ENCODE results near the gene LYL1. TPM values are rescaled to one million over a fixed set of nuclear protein-coding genes. Genes with fewer than 3 reads are reported as not detected.

The LYL1 gene
- total RNA-seq, 1 donor from 2014 or later: 27.2 TPM

- H3K9me3 ChIP-seq: no peaks in the 10 kb centered on the region
- peak overlapping the region; percentile 96 for H3K27ac ChIP-seq
- no peak for ATAC-seq
- peak overlapping the region; percentile 57 for H3K4me3 ChIP-seq
- intact Hi-C loops (cut with DNase I): no loop called here
- H3K4me1 ChIP-seq: peaks cover 86% of the 10 kb centered on the region
- DNase-seq: no peak
- H3K36me3 ChIP-seq: peaks cover 26% of the 10 kb centered on the region
- H3K27me3 ChIP-seq (ENCODE audit: low read depth): no peaks in the 10 kb centered on the region
- TF ChIP-seq, protein P1, sequence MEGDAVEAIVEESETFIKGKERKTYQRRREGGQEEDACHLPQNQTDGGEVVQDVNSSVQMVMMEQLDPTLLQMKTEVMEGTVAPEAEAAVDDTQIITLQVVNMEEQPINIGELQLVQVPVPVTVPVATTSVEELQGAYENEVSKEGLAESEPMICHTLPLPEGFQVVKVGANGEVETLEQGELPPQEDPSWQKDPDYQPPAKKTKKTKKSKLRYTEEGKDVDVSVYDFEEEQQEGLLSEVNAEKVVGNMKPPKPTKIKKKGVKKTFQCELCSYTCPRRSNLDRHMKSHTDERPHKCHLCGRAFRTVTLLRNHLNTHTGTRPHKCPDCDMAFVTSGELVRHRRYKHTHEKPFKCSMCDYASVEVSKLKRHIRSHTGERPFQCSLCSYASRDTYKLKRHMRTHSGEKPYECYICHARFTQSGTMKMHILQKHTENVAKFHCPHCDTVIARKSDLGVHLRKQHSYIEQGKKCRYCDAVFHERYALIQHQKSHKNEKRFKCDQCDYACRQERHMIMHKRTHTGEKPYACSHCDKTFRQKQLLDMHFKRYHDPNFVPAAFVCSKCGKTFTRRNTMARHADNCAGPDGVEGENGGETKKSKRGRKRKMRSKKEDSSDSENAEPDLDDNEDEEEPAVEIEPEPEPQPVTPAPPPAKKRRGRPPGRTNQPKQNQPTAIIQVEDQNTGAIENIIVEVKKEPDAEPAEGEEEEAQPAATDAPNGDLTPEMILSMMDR (IDR thresholded peaks at IDR 0.05): no peak
Observed at GRCh38 chr19:13094771-13095392, 7.8 kb downstream of the LYL1 start.

DNA sequence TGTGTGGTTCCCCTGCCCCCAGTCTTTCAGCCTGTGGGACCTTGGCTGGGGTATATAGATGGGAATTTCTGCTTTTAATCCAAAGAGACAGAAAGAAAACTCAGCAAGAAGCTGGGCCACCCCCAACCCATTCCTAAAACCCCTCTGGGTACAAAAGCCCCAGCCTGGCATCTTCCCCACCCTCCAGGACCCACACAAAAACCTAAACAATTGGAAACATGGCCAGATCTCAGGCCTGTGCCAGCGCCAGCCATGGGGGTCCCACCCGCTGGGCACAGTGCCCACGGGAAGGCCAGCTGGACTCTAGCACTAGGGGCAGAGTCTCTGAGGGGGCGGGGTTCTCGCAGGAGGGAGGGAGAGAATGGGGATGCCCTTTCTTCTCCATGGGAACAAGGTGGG, 8.6 kb downstream of the LYL1 start:
- peak overlapping the region; percentile 72 for H3K27ac ChIP-seq
- ATAC-seq: no peak
- TF ChIP-seq, protein P1 (IDR thresholded peaks at IDR 0.05): no peak
- H3K9me3 ChIP-seq: no peaks in the 10 kb centered on the region
- no peaks in the 10 kb centered on the region for H3K27me3 ChIP-seq (ENCODE audit: low read depth)
- H3K36me3 ChIP-seq: peaks cover 32% of the 10 kb centered on the region
- intact Hi-C loops (cut with DNase I): no loop called here
- H3K4me1 ChIP-seq: peaks cover 81% of the 10 kb centered on the region
- no peak for DNase-seq
- no peak overlapping the region for H3K4me3 ChIP-seq

DNA sequence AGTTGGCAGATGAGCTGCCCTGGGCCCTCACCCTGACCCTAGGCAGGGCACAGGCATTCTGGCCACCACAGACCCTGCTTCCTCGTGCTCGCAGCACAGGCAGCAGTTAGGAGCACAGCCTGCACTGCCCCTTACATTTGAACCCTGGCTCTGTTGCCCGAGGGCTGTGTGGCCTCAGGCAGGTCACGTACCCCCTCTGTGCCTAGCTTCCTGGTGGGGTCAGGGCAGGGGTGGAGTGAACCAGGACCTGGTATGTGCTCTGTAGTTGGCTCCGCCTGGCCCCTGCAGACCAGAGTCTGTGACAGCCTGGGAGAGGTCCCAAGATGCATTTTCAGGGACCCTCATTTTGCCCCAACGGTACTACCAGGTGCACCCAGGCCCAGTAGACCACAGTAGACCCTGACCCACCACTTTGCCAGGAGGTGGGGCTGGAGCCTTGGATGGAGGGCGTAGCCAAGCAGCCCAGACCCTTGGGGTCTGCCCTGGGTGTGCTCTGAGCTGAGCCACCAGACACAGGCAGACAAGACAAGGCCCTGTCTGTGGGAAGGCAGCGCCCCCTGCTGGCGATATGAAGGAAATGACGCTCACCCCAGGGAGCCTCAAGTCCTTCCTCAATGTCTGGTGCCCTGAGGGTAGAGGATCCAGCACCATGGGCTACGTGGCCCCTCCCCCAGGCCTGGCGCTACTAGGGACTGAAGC, 9.1 kb downstream of the LYL1 start:
- no peaks in the 10 kb centered on the region for H3K9me3 ChIP-seq
- TF ChIP-seq, protein P1 (IDR thresholded peaks at IDR 0.05): peak; percentile 94
- peak overlapping the region; percentile 72 for H3K27ac ChIP-seq
- H3K27me3 ChIP-seq (ENCODE audit: low read depth): no peaks in the 10 kb centered on the region
- peaks cover 75% of the 10 kb centered on the region for H3K4me1 ChIP-seq
- DNase-seq (peak; percentile 90), ATAC-seq (peak; percentile 75 to 77)
- H3K36me3 ChIP-seq: peaks cover 32% of the 10 kb centered on the region
- H3K4me3 ChIP-seq: no peak overlapping the region
- intact Hi-C loops (cut with DNase I): no loop called here

DNA sequence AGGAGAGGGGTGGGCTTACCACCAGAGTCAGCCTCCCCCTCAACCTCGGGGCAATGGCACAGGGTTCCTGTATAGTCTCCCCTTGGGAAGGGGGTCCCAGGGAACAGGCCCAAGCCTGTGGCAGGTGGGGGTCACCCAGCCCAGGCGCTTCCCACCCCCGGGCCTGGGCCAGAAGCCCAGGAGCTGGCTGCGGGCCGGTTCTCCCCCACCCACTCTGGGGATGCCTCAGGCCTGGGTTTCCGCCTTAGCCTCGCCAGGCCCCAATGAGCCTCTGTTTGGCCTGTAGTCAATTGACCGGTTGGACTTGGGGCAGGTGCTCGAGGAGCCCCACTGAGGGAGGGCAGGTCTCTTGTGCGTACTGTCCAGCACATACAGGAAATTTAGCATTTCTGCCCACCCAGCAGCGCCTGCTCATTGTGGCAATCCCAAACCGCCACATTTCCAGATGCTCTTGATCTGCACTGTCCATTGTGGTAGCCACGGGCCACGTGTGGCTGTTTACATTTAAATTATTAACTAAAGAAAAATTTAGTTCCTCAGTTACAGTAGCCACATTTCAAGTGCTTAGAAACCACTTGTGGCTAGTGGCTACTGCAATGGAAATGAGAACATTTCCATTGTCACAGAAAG, 9.9 kb downstream of the LYL1 start:
- Histone ChIP-seq H3K9me3 (no peaks in the 10 kb centered on the region), H3K4me3 (no peak overlapping the region), H3K36me3 (peaks cover 39% of the 10 kb centered on the region), H3K27me3 (ENCODE audit: low read depth) (no peaks in the 10 kb centered on the region), H3K4me1 (peaks cover 71% of the 10 kb centered on the region), H3K27ac (peak overlapping the region; percentile 72)
- no peak for DNase-seq
- TF ChIP-seq, protein P1 (IDR thresholded peaks at IDR 0.05): no peak
- no peak for ATAC-seq
- intact Hi-C loops (cut with DNase I): no loop called here

DNA sequence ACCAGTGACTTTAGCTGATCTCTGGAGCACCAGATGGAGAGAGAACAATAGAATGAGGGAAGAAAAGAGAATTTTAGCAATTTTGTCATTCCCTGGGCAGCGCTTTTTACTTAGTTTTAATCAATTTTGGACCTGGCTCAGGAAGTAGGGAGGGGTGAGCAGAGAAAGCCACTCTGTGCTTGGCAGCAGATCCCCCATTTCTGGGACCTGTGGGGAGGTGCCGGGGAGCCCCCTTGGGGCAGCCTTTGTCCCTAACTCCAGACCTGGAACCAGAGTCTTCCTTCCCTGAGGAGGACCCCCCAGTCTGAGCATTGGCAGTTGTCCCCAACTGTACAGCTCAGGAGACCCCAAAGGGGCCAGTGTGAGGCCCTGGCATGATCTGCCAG, 10.5 kb downstream of the LYL1 start:
- no peak overlapping the region for H3K4me3 ChIP-seq
- no peak for DNase-seq

More for the DNA sequence above, 10.5 kb downstream of the LYL1 start:
- TF ChIP-seq, protein P1 (IDR thresholded peaks at IDR 0.05): no peak
- Histone ChIP-seq H3K36me3 (peaks cover 41% of the 10 kb centered on the region), H3K9me3 (no peaks in the 10 kb centered on the region), H3K27me3 (ENCODE audit: low read depth) (no peaks in the 10 kb centered on the region), H3K4me1 (peaks cover 65% of the 10 kb centered on the region), H3K27ac (peak overlapping the region; percentile 72)
- no peak for ATAC-seq
- intact Hi-C loops (cut with DNase I): no loop called here
